H1 (cell line): ENCODE measurements around the gene OTUD3. TPM values are rescaled to one million over a fixed set of nuclear protein-coding genes. Genes with fewer than 3 reads are reported as not detected.

Source experiments
- CTCF ChIA-PET: fragments of 300-600 bp; sonication (Branson Sonifier 250); formaldehyde crosslinking; loops from one replicate; lab custom pipeline; 2021; ENCODE audit not compliant: partially characterized antibody; lab: Charles Lee
- POLR2A ChIA-PET: fragments of 300-600 bp; sonication (Branson Sonifier 250); formaldehyde crosslinking; loops from one replicate; lab custom pipeline; 2021; ENCODE audit warnings: inconsistent platforms; ENCODE audit not compliant: partially characterized antibody; lab: Charles Lee
- DNase-seq, 2 experiments: peaks; one replicate each; pipeline versions ENCODE4 v3.0.0 to v3.0.0-alpha.2; 2010 to 2022; ENCODE audit warnings: low spot score in 2 of 2, low read depth in 1 of 2, mixed read lengths in 1 of 2
- FAIRE-seq: peaks from 2 replicates; lab custom pipeline; 2011; peaks lifted over from hg19 to GRCh38; lab: Jason Lieb, UNC
- H2AFZ ChIP-seq: 2 replicates; pipeline ENCODE4 v1.8.1; 2012; ENCODE audit warnings: low read length, inconsistent platforms
- H2AK5ac ChIP-seq: 2 replicates; pipeline ENCODE4 v1.6.1; 2013; ENCODE audit warnings: low read depth, low read length
- H2BK120ac ChIP-seq: replicated peaks from 2 replicates; pipeline ENCODE3; 2013; ENCODE audit warnings: low read depth, low read length, inconsistent platforms
- H2BK12ac ChIP-seq: 2 replicates; pipeline ENCODE4 v1.6.1; 2013; ENCODE audit warnings: low read depth, low read length
- H2BK15ac ChIP-seq: 2 replicates; pipeline ENCODE4 v1.6.1; 2013; ENCODE audit warnings: low read length
- H2BK20ac ChIP-seq: 2 replicates; pipeline ENCODE4 v1.6.1; 2013; ENCODE audit warnings: low read length
- H2BK5ac ChIP-seq: 2 replicates; pipeline ENCODE4 v1.6.1; 2013; ENCODE audit warnings: low read depth, low read length
- H3K14ac ChIP-seq: 2 replicates; pipeline ENCODE4 v1.6.1; 2013; ENCODE audit warnings: inconsistent platforms; ENCODE audit not compliant: insufficient read length
- H3K18ac ChIP-seq: 2 replicates; pipeline ENCODE4 v1.6.1; 2013; ENCODE audit warnings: low read length; ENCODE audit errors: extremely low read depth
- H3K23ac ChIP-seq: 2 replicates; pipeline ENCODE4 v1.6.1; 2013; ENCODE audit warnings: inconsistent platforms; ENCODE audit not compliant: insufficient read length
- H3K23me2 ChIP-seq: 2 replicates; pipeline ENCODE4 v1.6.1; 2013; ENCODE audit warnings: low read depth, low read length
- H3K27ac ChIP-seq: 2 replicates; pipeline ENCODE4 v1.6.1; 2011; ENCODE audit warnings: low read depth, low read length, inconsistent platforms
- H3K27me3 ChIP-seq, 4 experiments: replicated peaks in 1 of 4; 1 replicate in 1 of 4; 2 replicates in 3 of 4; pipeline versions ENCODE4 v1.6.1 to v1.8.1; 2011 to 2013; ENCODE audit warnings: low read length in 3 of 4, mild to moderate bottlenecking in 3 of 4, inconsistent platforms in 2 of 4, mixed read lengths in 2 of 4, moderate library complexity in 1 of 4; ENCODE audit not compliant: control insufficient read depth in 3 of 4, insufficient read depth in 3 of 4; ENCODE audit errors: extremely low read depth in 1 of 4
- H3K36me3 ChIP-seq, 4 experiments: 2 replicates each; pipeline versions ENCODE4 v1.6.1 to v1.8.1; 2011 to 2013; ENCODE audit warnings: mild to moderate bottlenecking in 4 of 4, low read length in 3 of 4, moderate library complexity in 2 of 4, control low read depth in 1 of 4, inconsistent platforms in 1 of 4; ENCODE audit not compliant: insufficient read depth in 4 of 4, control insufficient read depth in 2 of 4
- H3K4ac ChIP-seq: replicated peaks from 2 replicates; pipeline ENCODE3; 2013; ENCODE audit warnings: low read length, low read depth, mixed read lengths, inconsistent platforms; ENCODE audit not compliant: insufficient read length
- H3K4me1 ChIP-seq, 4 experiments: replicated peaks in 1 of 4; 1 replicate in 1 of 4; 2 replicates in 3 of 4; pipeline versions ENCODE4 v1.6.1 to v1.8.1; 2011 to 2013; ENCODE audit warnings: low read length in 3 of 4, inconsistent platforms in 2 of 4, mixed read lengths in 1 of 4; ENCODE audit not compliant: insufficient read depth in 4 of 4, control insufficient read depth in 3 of 4
- H3K4me2 ChIP-seq, 2 experiments: 2 replicates each; pipeline versions ENCODE4 v1.6.1 to v1.8.1; 2011 to 2013; ENCODE audit warnings: low read depth in 2 of 2, low read length in 2 of 2, control low read depth in 1 of 2, inconsistent platforms in 1 of 2, mild to moderate bottlenecking in 1 of 2; ENCODE audit not compliant: insufficient read depth in 1 of 2
- H3K4me3 ChIP-seq, 4 experiments: fragments of 200-600, 300-600 bp in 1 of 4; sonication (generic), shearing (Covaris generic), sonication (Bioruptor Twin) in 1 of 4; 2 replicates each; pipeline versions ENCODE4 v1.5.1 to v1.8.1; 2011 to 2016; ENCODE audit warnings: low read length in 4 of 4, low read depth in 3 of 4, control low read depth in 2 of 4, inconsistent platforms in 2 of 4, mild to moderate bottlenecking in 2 of 4, mixed read lengths in 1 of 4, moderate library complexity in 1 of 4; ENCODE audit not compliant: insufficient read depth in 2 of 4; ENCODE audit errors: extremely low read depth in 1 of 4
- H3K56ac ChIP-seq: replicated peaks from 2 replicates; pipeline ENCODE3; 2013; ENCODE audit warnings: low read depth, mild to moderate bottlenecking, mixed read lengths, low read length, inconsistent platforms; ENCODE audit not compliant: insufficient read length
- H3K79me1 ChIP-seq: 2 replicates; pipeline ENCODE4 v1.6.1; 2013; ENCODE audit warnings: low read depth, low read length, control low read depth
- H3K79me2 ChIP-seq, 2 experiments: 2 replicates each; pipeline versions ENCODE4 v1.6.1 to v1.8.1; 2012 to 2013; ENCODE audit warnings: low read length in 2 of 2, mild to moderate bottlenecking in 2 of 2, inconsistent platforms in 1 of 2; ENCODE audit not compliant: insufficient read depth in 2 of 2, control insufficient read depth in 1 of 2
- H3K9ac ChIP-seq, 4 experiments: replicated peaks in 1 of 4; 1 replicate in 1 of 4; 2 replicates in 3 of 4; pipeline versions ENCODE4 v1.6.1 to v1.8.1; 2011 to 2013; ENCODE audit warnings: low read depth in 3 of 4, low read length in 3 of 4, control low read depth in 2 of 4, mild to moderate bottlenecking in 2 of 4, moderate library complexity in 2 of 4, inconsistent platforms in 1 of 4; ENCODE audit errors: extremely low read depth in 1 of 4
- H3K9me3 ChIP-seq, 2 experiments: 2 replicates each; pipeline versions ENCODE4 v1.6.1 to v1.8.1; 2012 to 2013; ENCODE audit warnings: mild to moderate bottlenecking in 2 of 2, moderate library complexity in 2 of 2, control low read depth in 1 of 2, inconsistent platforms in 1 of 2, low read depth in 1 of 2, low read length in 1 of 2, mixed read lengths in 1 of 2; ENCODE audit not compliant: insufficient read depth in 2 of 2
- H4K20me1 ChIP-seq, 2 experiments: replicated peaks in 1 of 2; 2 replicates each; pipeline versions ENCODE3 to v1.8.1; 2011 to 2013; ENCODE audit warnings: inconsistent platforms in 2 of 2, low read length in 2 of 2, mild to moderate bottlenecking in 1 of 2; ENCODE audit not compliant: insufficient read depth in 2 of 2, control insufficient read depth in 1 of 2
- H4K5ac ChIP-seq: 2 replicates; pipeline ENCODE4 v1.6.1; 2013; ENCODE audit warnings: low read length, low read depth, mixed read lengths, inconsistent platforms; ENCODE audit not compliant: insufficient read length
- H4K8ac ChIP-seq: 2 replicates; pipeline ENCODE4 v1.8.0; 2013; ENCODE audit warnings: mild to moderate bottlenecking, moderate library complexity, low read length, inconsistent platforms; ENCODE audit not compliant: insufficient read depth; ENCODE audit errors: extremely low read depth
- H4K91ac ChIP-seq: replicated peaks from 2 replicates; pipeline ENCODE3; 2013; ENCODE audit warnings: low read length, mixed read lengths, inconsistent platforms; ENCODE audit not compliant: insufficient read length
- CEBPB ChIP-seq: IDR thresholded peaks from 2 replicates; pipeline ENCODE4 v1.6.1; 2012; ENCODE audit warnings: low read depth, low read length
- CTBP2 ChIP-seq: IDR thresholded peaks from 2 replicates; pipeline ENCODE4 v1.7.0; 2011; ENCODE audit warnings: borderline replicate concordance, mild to moderate bottlenecking, moderate library complexity, mixed read lengths, low read length; ENCODE audit not compliant: insufficient read depth, insufficient read length
- EP300 ChIP-seq, 2 experiments: IDR thresholded peaks; 1 replicate in 1 of 2; 2 replicates in 1 of 2; pipeline ENCODE4 v1.6.1; 2011 to 2012; ENCODE audit warnings: low read depth in 2 of 2, low read length in 2 of 2, mild to moderate bottlenecking in 2 of 2, borderline replicate concordance in 1 of 2, inconsistent platforms in 1 of 2, moderate library complexity in 1 of 2
- KDM4A ChIP-seq: IDR thresholded peaks from one replicate; pipeline ENCODE4 v1.7.1; 2012; ENCODE audit warnings: low read depth, mild to moderate bottlenecking, moderate library complexity, low read length, inconsistent platforms; ENCODE audit not compliant: severe bottlenecking
- RFX5 ChIP-seq: IDR thresholded peaks from 2 replicates; pipeline ENCODE4 v1.6.1; 2011; ENCODE audit warnings: low read depth, low read length, improper control_type of control experiment, borderline replicate concordance
- RXRA ChIP-seq: IDR thresholded peaks from 2 replicates; pipeline ENCODE4 v1.6.1; 2011; ENCODE audit warnings: low read depth, mild to moderate bottlenecking, low read length, moderate library complexity; ENCODE audit not compliant: insufficient read depth
- SRF ChIP-seq: IDR thresholded peaks from 2 replicates; pipeline ENCODE4 v1.6.1; 2011; ENCODE audit warnings: mild to moderate bottlenecking, low read depth, low read length, moderate library complexity
- TAF1 ChIP-seq: IDR thresholded peaks from 2 replicates; pipeline ENCODE4 v1.6.1; 2011; ENCODE audit warnings: mild to moderate bottlenecking, low read depth, low read length
- TAF7 ChIP-seq: optimal IDR thresholded peaks from 2 replicates; pipeline ENCODE3; 2011; ENCODE audit warnings: low read depth, mild to moderate bottlenecking, inconsistent platforms, low read length, moderate library complexity, borderline replicate concordance
- WGBS, 2 experiments: shearing (Covaris generic) in 1 of 2; methylation state at CpG; one replicate each; pipeline versions ENCODE4 v1.1.6 to v1.1.7; 2013 to 2015; ENCODE audit warnings: low lambda C conversion rate in 2 of 2, mixed read lengths in 2 of 2, inconsistent platforms in 1 of 2, low coverage in 1 of 2, missing lambda C conversion rate in 1 of 2; ENCODE audit not compliant: insufficient replicate concordance in 2 of 2, insufficient coverage in 1 of 2, insufficient read length in 1 of 2; ENCODE audit errors: extremely low coverage in 1 of 2, missing lambda C conversion rate in 1 of 2; 5-methylcytosine and 5-hydroxymethylcytosine counted together
- polyA plus RNA-seq, 7 experiments: library from polyadenylated mRNA; depleted of rRNA in 3 of 7; stranded (reverse) in 5 of 7; unstranded in 2 of 7; fragments of >200 nt in 5 of 7; fragments of 200-250 nt in 2 of 7; gene quantifications; 1 replicate in 5 of 7; 2 replicates in 1 of 7; 4 replicates in 1 of 7; pipeline versions ENCODE4 v1.2.1 to v1.2.3, GENCODE V29; 2011 to 2013; ENCODE audit warnings: missing spikeins in 2 of 7, mixed read lengths in 2 of 7
- total RNA-seq: library from RNA; stranded (reverse); fragmentation: NEBNext Ultra II Directional; extraction: Animal tissue kit (Norgen Biotek cat#: 25700); gene quantifications from 2 replicates; pipeline ENCODE4 v1.2.1, GENCODE V29; 2021

OTUD3 gene
- total and polyA plus RNA-seq, 2 of the 8 experiments (the other 6 are each of a cell fraction or from before 2014, with no cell fraction given) = 6.3 to 11.9 TPM

- Histone ChIP-seq H3K9ac (no peak overlapping the region), H2BK15ac (no peak overlapping the region), H3K4me1 (no peaks in the 10 kb centered on the region), H2BK20ac (no peak overlapping the region), H4K91ac (no peak overlapping the region), H3K79me2 (no peaks in the 10 kb centered on the region), H3K23ac (no peak overlapping the region), H3K18ac (no peak overlapping the region), H4K5ac (no peak overlapping the region), H3K27ac (no peak overlapping the region), H3K9me3 (peaks cover 28 to 31% of the 10 kb centered on the region in 2 experiments), H3K79me1 (no peaks in the 10 kb centered on the region), H3K4me2 (no peak overlapping the region), H3K14ac (no peak overlapping the region), H4K8ac (no peak overlapping the region), H3K23me2 (peaks cover 2% of the 10 kb centered on the region; the same call in 1 of the 2 replicates), H2AFZ (no peak overlapping the region), H3K36me3 (no peaks in the 10 kb centered on the region), H3K4ac (no peak overlapping the region), H2AK5ac (no peak overlapping the region), H2BK12ac (no peak overlapping the region), H2BK120ac (no peak overlapping the region), H3K56ac (no peak overlapping the region), H3K27me3 (no peaks in the 10 kb centered on the region), H3K4me3 (no peak overlapping the region), H2BK5ac (no peak overlapping the region), H4K20me1 (no peaks in the 10 kb centered on the region)
- DNase-seq (no peak), FAIRE-seq (no peak)
- WGBS, 2 experiments = 89% methylated on average over 7 of the region's 7 CpGs; no CpG with 5 or more reads in 1 of the 2 experiments
- ChIA-PET CTCF (no interaction called here), POLR2A (no interaction called here)
- TF ChIP-seq SRF = no peak
- TF ChIP-seq KDM4A = no peak
- TF ChIP-seq TAF1 = no peak
- no peak for TF ChIP-seq TAF7
- no peak for TF ChIP-seq RXRA
- no peak for TF ChIP-seq CEBPB
- TF ChIP-seq RFX5 = no peak
- no peak for TF ChIP-seq EP300 (IDR thresholded peaks at IDR 0.05; ENCODE audit: borderline replicate concordance in 1 of 2, low read depth in 2 of 2, low read length in 2 of 2)
- no peak for TF ChIP-seq CTBP2
Measured at GRCh38 chr1:19934336-19934735, 52.1 kb downstream of the OTUD3 start.
